Measurements from ENCODE around the gene OR9Q1. TPM values are rescaled to one million over a fixed set of nuclear protein-coding genes. Genes with fewer than 3 reads are reported as not detected.
"Not testable (repeated sequence)": the region's sequence is repeated elsewhere in the genome, so short reads cannot be mapped to it uniquely, and the experiment has no call there.

The OR9Q1 gene
- total RNA-seq, 2 experiments from 2014 or later, result not detected

DNA sequence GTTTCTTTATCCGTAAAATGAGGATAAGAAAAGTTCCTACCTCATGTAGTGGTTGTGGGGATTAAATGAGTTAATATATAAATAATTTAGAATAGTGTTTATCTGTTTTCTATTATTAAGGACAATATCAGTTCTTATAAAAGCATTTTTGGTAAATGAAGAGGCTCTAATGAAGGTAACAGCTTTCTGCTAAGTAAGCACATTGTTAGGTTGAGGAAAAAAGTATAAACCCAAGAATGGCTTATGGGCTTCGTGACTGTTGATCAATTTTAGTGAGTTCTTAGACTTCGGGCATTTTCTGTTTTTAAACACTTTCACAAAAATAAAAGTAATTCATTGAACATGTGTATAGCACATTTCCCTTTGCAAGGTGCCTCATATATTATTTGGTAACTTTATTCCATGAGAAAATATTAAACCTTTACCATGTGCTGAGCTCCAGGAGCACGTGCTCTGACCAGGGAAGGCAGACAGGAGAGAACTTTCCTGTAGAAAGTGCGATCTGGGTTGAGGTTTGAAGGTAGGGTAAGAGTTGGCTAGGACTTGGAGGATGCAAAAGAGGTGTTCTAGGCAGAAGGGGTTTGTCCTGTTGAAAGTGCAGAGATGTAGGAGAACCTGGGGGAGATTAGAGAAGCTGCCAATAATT lies 153.9 kb downstream of the OR9Q1 start:
- Mint-ChIP-seq H3K4me3 (no peak overlapping the region), H3K9me3 (no peaks in the 10 kb centered on the region), H3K27me3 (ENCODE audit: low read depth) (peaks cover 27% of the 10 kb centered on the region), H3K36me3 (ENCODE audit: low read depth) (no peaks in the 10 kb centered on the region), H3K4me1 (ENCODE audit: low read depth) (no peaks in the 10 kb centered on the region), H3K27ac (no peak overlapping the region)
- DNase-seq, result no peak
- intact Hi-C loops (cut with micrococcal nuclease), result no loop called here
- CTCF ChIA-PET, result interaction anchor here (0.6 to 1.2 kb wide), 2 partner anchors 40 to 109 kb away, joined by 3 to 5 read pairs; no protein-coding TSS in a partner anchor

DNA sequence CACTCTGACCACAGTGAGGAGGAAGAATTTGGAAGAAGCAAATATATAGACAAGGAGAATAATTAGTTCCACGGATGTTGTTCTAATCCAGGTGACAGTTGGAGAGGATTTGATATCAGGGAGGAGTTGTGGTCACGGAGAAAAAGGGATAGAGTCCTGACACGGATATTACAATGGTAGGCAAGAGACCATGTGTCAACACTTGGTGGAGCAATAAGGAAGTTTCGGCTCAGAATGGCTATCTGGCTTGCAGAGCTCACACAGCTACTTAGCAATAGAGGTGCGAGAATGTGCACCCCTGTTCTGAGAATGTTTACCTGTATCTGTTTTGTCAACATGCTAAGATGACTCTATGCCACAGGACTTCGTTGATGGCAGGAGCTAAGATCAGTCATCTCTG lies 154.8 kb downstream of the OR9Q1 start:
- Mint-ChIP-seq H3K36me3 (ENCODE audit: low read depth) (no peaks in the 10 kb centered on the region), H3K27me3 (ENCODE audit: low read depth) (peaks cover 27% of the 10 kb centered on the region), H3K27ac (no peak overlapping the region), H3K9me3 (no peaks in the 10 kb centered on the region), H3K4me3 (no peak overlapping the region), H3K4me1 (ENCODE audit: low read depth) (no peaks in the 10 kb centered on the region)
- intact Hi-C loops (cut with micrococcal nuclease), result no loop called here
- no peak for DNase-seq
- CTCF ChIA-PET, result interaction anchor here (1.2 kb wide), 1 partner anchor 108 kb away, joined by 5 read pairs; no protein-coding TSS in a partner anchor

DNA sequence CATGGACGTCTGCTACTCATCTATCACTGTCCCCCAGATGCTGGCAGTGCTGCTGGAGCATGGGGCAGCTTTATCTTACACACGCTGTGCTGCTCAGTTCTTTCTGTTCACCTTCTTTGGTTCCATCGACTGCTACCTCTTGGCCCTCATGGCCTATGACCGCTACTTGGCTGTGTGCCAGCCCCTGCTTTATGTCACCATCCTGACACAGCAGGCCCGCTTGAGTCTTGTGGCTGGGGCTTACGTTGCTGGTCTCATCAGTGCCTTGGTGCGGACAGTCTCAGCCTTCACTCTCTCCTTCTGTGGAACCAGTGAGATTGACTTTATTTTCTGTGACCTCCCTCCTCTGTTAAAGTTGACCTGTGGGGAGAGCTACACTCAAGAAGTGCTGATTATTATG lies 156.0 kb downstream of the OR9Q1 start:
- CTCF ChIA-PET, result no interaction called here
- Mint-ChIP-seq H3K4me3 (no peak overlapping the region), H3K27me3 (ENCODE audit: low read depth) (peaks cover 19% of the 10 kb centered on the region), H3K36me3 (ENCODE audit: low read depth) (no peaks in the 10 kb centered on the region), H3K9me3 (no peaks in the 10 kb centered on the region), H3K27ac (no peak overlapping the region), H3K4me1 (ENCODE audit: low read depth) (no peaks in the 10 kb centered on the region)
- intact Hi-C loops (cut with micrococcal nuclease), result no loop called here
- DNase-seq, result no peak

DNA sequence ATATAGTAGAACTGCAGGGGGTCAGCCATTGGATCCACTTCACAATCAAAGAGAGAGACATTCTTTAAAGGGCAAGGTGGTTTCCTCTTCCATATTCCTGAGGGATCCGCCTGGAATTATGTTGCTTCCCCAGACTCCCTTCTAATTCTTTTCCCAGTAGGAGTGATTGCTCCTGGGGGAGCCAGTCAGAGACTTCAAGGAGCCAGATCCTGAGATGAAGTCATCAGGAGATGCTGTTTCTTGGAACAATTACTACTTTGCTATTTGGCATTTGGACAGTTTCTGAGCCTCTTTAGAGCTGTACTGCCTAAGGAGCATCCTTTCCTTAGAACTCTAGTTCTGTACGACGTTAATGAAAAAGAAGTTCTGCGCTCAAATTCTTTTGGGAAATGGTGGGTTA lies 163.3 kb downstream of the OR9Q1 start:
- CTCF ChIA-PET, result no interaction called here
- no peak overlapping the region for H3K27ac Mint-ChIP-seq
- H3K4me3 Mint-ChIP-seq, result no peak overlapping the region
- no peaks in the 10 kb centered on the region for H3K4me1 Mint-ChIP-seq (ENCODE audit: low read depth)
- no peaks in the 10 kb centered on the region for H3K36me3 Mint-ChIP-seq (ENCODE audit: low read depth)
- peaks cover 2% of the 10 kb centered on the region for H3K27me3 Mint-ChIP-seq (ENCODE audit: low read depth)
- DNase-seq, result no peak
- H3K9me3 Mint-ChIP-seq, result no peaks in the 10 kb centered on the region
- intact Hi-C loops (cut with micrococcal nuclease), result no loop called here

DNA sequence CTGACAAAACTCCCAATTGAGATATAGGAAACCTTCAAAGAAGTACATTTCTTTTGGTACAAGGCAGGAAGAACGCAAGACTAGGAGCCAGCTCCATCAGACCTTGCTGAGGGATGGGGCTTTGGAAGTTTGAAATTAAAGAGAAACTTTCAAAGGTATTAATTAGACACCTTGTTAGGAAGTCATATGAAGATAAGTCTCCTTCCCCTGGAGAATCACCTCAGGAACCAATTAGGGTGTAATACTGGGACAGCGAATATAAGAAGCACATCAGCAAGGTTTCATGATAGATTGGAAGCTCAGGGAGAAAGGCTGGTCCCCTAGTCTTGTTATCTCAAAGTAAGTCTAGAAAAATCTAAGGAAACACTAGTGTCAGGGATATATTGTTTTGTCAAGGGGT lies 165.1 kb downstream of the OR9Q1 start, which contains the start of gene OR9Q2:
Gene OR9Q2 (plus strand): TSS at position 301 of the 400 bp plus-strand sequence. CDS start 1,421 bp downstream, outside the sequence.
- Mint-ChIP-seq H3K27ac (no peak within 1 kb of the TSS), H3K4me3 (no peak within 1 kb of the TSS), H3K4me1 (ENCODE audit: low read depth) (no peaks in the 10 kb centered on the region), H3K27me3 (ENCODE audit: low read depth) (peaks cover 2% of the 10 kb centered on the region), H3K36me3 (ENCODE audit: low read depth) (no peaks in the 10 kb centered on the region), H3K9me3 (no peaks in the 10 kb centered on the region)
- CTCF ChIA-PET, result no interaction called here
- DNase-seq, result no peak
- intact Hi-C loops (cut with micrococcal nuclease), result no loop called here

DNA sequence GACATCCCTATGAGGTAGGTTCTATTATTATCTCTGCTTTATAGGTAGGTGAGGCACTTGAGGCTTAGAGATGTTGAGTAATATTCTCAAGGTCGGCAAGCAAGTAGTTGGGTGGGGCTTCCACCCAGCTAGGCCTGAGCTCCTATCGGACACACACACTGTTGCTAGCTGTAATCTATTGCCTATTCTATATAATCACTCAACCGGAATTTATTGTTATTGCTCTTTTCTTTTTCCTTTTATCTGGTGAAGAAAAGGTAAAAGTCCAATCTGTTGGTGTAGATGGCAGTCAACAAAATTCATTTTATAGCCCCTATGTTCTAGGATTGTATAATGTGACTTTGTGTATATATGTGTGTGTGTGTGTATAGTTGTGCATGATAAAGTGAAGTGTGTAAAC lies 168.5 kb downstream of the OR9Q1 start:
- Mint-ChIP-seq H3K27ac (no peak overlapping the region), H3K4me1 (ENCODE audit: low read depth) (no peaks in the 10 kb centered on the region), H3K36me3 (ENCODE audit: low read depth) (no peaks in the 10 kb centered on the region), H3K27me3 (ENCODE audit: low read depth) (peaks cover 5% of the 10 kb centered on the region), H3K4me3 (no peak overlapping the region), H3K9me3 (peaks cover 3% of the 10 kb centered on the region)
- CTCF ChIA-PET, result no interaction called here
- DNase-seq, result no peak
- intact Hi-C loops (cut with micrococcal nuclease), result no loop called here

DNA sequence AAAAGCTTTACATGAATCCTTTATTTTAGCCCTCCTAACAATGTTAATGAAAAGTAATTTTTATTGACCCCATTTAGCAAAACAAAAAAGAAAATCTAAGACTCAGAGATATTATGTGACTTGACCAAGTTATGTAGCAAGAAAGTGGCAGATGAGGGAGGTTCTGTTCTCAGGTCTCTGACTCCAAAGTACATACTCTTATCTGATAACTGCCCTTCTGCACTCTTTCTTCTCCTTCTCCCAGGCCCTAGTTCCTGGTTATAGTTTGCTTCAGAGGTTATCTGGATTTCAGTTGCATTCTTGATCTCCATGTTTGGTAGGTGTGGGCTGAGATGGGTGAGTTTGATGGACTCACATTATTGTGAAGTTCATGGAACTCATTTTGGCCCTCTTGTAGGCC lies 169.7 kb downstream of the OR9Q1 start:
- Mint-ChIP-seq H3K4me1 (ENCODE audit: low read depth) (no peaks in the 10 kb centered on the region), H3K9me3 (peaks cover 6% of the 10 kb centered on the region)

DNA sequence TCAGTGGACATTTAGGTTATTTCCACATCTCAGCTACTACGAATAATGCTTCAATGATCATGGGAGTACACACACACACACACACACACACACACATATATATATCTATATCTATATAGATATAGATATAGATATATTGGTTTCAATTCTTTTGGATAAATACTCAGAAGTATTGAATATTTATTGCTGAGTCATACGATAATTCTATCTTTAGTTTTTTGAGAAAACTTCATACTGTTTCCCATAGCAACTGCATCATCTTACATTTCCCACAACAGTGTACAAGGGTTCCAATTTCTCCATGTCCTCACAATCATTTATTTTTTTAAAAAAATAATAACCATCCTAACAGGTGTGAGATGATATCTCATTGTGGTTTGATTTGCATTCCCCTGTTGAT lies 172.3 kb downstream of the OR9Q1 start:
- intact Hi-C loops (cut with micrococcal nuclease), result no loop called here
- Mint-ChIP-seq H3K27ac (no peak overlapping the region), H3K9me3 (peaks cover 6% of the 10 kb centered on the region), H3K4me1 (ENCODE audit: low read depth) (no peaks in the 10 kb centered on the region), H3K36me3 (ENCODE audit: low read depth) (no peaks in the 10 kb centered on the region), H3K27me3 (ENCODE audit: low read depth) (peaks cover 4% of the 10 kb centered on the region), H3K4me3 (no peak overlapping the region)
- no peak for DNase-seq
- CTCF ChIA-PET, result no interaction called here

More for the DNA sequence above, 169.7 kb downstream of the OR9Q1 start:
- Mint-ChIP-seq H3K36me3 (ENCODE audit: low read depth) (no peaks in the 10 kb centered on the region), H3K27me3 (ENCODE audit: low read depth) (peaks cover 5% of the 10 kb centered on the region), H3K4me3 (no peak overlapping the region), H3K27ac (no peak overlapping the region)
- no peak for DNase-seq
- intact Hi-C loops (cut with micrococcal nuclease), result no loop called here
- CTCF ChIA-PET, result no interaction called here

DNA sequence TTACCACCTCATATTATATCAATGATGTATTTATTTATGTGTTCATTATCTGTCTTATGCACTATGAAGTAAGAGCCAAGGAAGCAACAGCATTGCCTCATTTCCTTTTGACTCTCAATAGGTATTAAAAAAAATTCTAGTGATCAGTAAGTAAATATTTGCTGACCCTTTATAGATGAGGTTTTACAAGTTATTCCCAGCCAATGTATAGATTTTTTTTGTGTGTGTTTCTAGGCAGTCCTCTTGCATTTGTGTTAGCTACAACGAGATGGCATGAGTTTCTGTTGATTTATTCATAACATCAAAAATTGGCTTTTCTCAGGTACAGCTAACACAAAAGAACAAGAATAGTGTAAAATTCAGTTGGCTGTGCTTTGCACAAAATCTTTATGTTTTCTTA lies 175.6 kb downstream of the OR9Q1 start:
- Mint-ChIP-seq H3K27me3 (ENCODE audit: low read depth) (peaks cover 12% of the 10 kb centered on the region), H3K4me3 (no peak overlapping the region), H3K27ac (no peak overlapping the region), H3K9me3 (peaks cover 6% of the 10 kb centered on the region), H3K36me3 (ENCODE audit: low read depth) (no peaks in the 10 kb centered on the region), H3K4me1 (ENCODE audit: low read depth) (no peaks in the 10 kb centered on the region)
- intact Hi-C loops (cut with micrococcal nuclease), result no loop called here
- no peak for DNase-seq
- CTCF ChIA-PET, result interaction anchor here (0.6 kb wide), 1 partner anchor 442 kb away, joined by 3 read pairs; no protein-coding TSS in a partner anchor

DNA sequence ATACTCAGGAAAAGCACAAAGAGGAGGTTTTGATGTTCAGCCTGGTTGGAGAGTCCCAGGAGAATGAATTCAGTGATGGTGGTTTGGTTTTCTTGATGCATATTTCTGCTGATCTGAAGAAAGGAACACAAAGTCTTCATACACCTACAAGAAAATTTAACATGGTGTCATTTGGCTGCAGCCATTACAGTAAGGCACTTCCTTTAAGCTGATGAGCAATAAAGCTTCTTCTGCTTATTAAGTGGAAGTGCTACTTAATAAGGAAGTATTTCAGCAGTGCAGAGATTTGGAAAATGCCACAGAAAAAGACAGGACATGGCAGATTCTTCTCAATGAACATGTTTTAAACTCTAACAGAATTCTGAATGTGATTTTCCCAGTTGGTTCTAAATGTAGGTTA lies 180.4 kb downstream of the OR9Q1 start, which contains the start of gene OR1S2:
Gene OR1S2 (minus strand): TSS at position 101 of the 400 bp plus-strand sequence. CDS start 0 bp downstream, at position 101.
- DNase-seq, result no peak
- intact Hi-C loops (cut with micrococcal nuclease), result no loop called here
- H3K27ac Mint-ChIP-seq, result no peak within 1 kb of the TSS
- H3K9me3 Mint-ChIP-seq, result no peaks in the 10 kb centered on the region
- CTCF ChIA-PET, result no interaction called here
- H3K36me3 Mint-ChIP-seq (ENCODE audit: low read depth), result no peaks in the 10 kb centered on the region
- no peak within 1 kb of the TSS for H3K4me3 Mint-ChIP-seq
- H3K4me1 Mint-ChIP-seq (ENCODE audit: low read depth), result no peaks in the 10 kb centered on the region
- peaks cover 21% of the 10 kb centered on the region for H3K27me3 Mint-ChIP-seq (ENCODE audit: low read depth)

DNA sequence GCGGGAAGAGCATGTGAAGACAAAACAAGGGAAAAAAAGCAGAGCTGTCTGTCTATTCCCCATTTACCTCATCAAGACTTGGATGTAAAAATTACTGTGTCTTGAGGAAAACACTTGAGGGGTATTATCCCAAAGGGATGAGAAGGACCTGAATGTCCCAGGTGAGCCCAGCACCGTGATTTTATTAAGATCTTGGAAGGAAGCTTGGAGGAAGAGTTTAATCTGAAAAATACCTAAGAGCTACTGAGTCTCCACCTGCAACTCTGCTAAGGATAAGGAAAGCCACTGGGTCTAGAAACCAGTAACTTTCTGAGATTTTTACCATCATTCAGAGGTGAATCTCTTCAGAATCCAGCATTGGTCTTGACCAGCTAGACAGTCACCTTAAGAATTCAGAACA lies 188.7 kb downstream of the OR9Q1 start, which contains the start of gene OR1S1:
Gene OR1S1 (plus strand): TSS at position 301 of the 400 bp plus-strand sequence.
- H3K4me1 Mint-ChIP-seq (ENCODE audit: low read depth); H3K36me3 Mint-ChIP-seq (ENCODE audit: low read depth); H3K27ac Mint-ChIP-seq; CTCF ChIA-PET; intact Hi-C loops (cut with micrococcal nuclease); H3K4me3 Mint-ChIP-seq; DNase-seq; H3K9me3 Mint-ChIP-seq: not testable (repeated sequence)
- H3K27me3 Mint-ChIP-seq (ENCODE audit: low read depth), result peaks cover 19% of the 10 kb centered on the region

DNA sequence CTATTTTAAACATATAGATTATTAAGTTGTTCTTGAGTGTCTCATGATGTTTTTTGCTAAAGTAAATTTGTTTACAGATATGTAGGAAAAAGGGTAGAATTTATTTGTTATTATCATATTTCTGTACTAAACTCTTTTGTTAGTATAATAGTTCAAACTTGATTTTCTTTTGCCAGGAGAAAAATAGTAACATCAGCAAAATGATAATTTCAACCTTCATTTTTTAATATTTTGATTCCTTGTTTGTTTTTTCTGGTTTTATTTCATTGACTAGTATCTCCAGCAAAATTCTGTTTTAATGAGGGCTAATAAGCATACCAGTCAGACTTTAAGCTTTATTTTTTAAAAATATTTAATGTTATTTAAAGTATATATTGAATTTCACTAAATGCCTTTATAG lies 192.8 kb downstream of the OR9Q1 start:
- CTCF ChIA-PET, result no interaction called here
- H3K27ac Mint-ChIP-seq, result no peak overlapping the region
- DNase-seq, result no peak
- H3K9me3 Mint-ChIP-seq, result no peaks in the 10 kb centered on the region
- no peaks in the 10 kb centered on the region for H3K36me3 Mint-ChIP-seq (ENCODE audit: low read depth)
- intact Hi-C loops (cut with micrococcal nuclease), result no loop called here
- H3K4me3 Mint-ChIP-seq, result no peak overlapping the region
- peaks cover 12% of the 10 kb centered on the region for H3K27me3 Mint-ChIP-seq (ENCODE audit: low read depth)
- no peaks in the 10 kb centered on the region for H3K4me1 Mint-ChIP-seq (ENCODE audit: low read depth)

DNA sequence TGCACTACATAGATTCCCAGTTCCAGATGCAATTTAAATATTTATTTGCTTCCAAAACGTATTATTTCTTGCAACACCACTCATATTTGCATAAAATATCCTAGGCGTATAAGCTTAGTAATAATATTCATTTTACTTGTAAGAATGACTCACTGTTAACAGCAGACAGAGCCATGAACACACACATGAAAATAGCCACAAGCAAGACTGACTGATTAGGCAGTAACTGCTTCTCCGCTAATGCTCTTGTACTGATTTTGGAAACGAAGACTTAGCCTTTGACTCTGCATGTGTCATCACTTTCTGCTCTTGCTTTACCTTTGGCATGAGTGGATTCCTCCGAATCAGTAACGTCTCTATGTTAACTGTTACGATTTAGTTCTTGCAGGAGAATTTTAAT lies 199.0 kb downstream of the OR9Q1 start:
- Mint-ChIP-seq H3K27ac (no peak overlapping the region), H3K9me3 (no peaks in the 10 kb centered on the region), H3K4me1 (ENCODE audit: low read depth) (no peaks in the 10 kb centered on the region), H3K27me3 (ENCODE audit: low read depth) (peaks cover 10% of the 10 kb centered on the region), H3K36me3 (ENCODE audit: low read depth) (no peaks in the 10 kb centered on the region), H3K4me3 (no peak overlapping the region)
- CTCF ChIA-PET, result no interaction called here
- intact Hi-C loops (cut with micrococcal nuclease), result no loop called here
- DNase-seq, result no peak

All from activated naive CD4-positive, alpha-beta T cell treated with anti-CD3 and anti-CD28 coated beads for 36 hours (primary cell).